Gastrocnemius medialis (tissue), 4 donors: Measurements from ENCODE around the gene CLCN2. TPM values are rescaled to one million over a fixed set of nuclear protein-coding genes. Genes with fewer than 3 reads are reported as not detected.

Experiments
- ATAC-seq, 2 donors: fragments of 150-250 bp; one replicate each; pipeline ENCODE4 v1.9.1; 2016
- DNase-seq, 2 donors: peaks; one replicate each; pipeline ENCODE4 v3.0.0-alpha.2; 2019
- H3K27ac ChIP-seq, 4 donors: fragments of 200-600 bp; sonication (generic); 1 replicate in 1 of 4; 2 replicates in 3 of 4; pipeline ENCODE4 v1.5.1; 2016 to 2018; ENCODE audit warnings: mild to moderate bottlenecking in 2 of 4, moderate library complexity in 1 of 4
- H3K27me3 ChIP-seq, 3 donors: fragments of 200-600 bp; sonication (generic) in 2 of 3; 1 replicate in 1 of 3; 2 replicates in 2 of 3; pipeline versions ENCODE4 v1.5.1 to v1.6.0; 2016 to 2019; ENCODE audit warnings: mild to moderate bottlenecking in 1 of 3, moderate library complexity in 1 of 3
- H3K36me3 ChIP-seq, 2 donors: fragments of 200-600 bp; sonication (generic) in 1 of 2; one replicate each; pipeline ENCODE4 v1.5.1; 2017 to 2018
- H3K4me1 ChIP-seq, 2 donors: fragments of 200-600 bp; sonication (generic) in 1 of 2; one replicate each; pipeline ENCODE4 v1.5.1; 2016 to 2017; ENCODE audit warnings: mild to moderate bottlenecking in 2 of 2
- H3K4me3 ChIP-seq, 4 donors: fragments of 200-600 bp; sonication (generic) in 3 of 4; 1 replicate in 1 of 4; 2 replicates in 3 of 4; pipeline ENCODE4 v1.5.1; 2016 to 2019; ENCODE audit warnings: mild to moderate bottlenecking in 2 of 4
- H3K9me3 ChIP-seq, 3 donors: fragments of 200-600 bp; sonication (generic) in 2 of 3; 1 replicate in 1 of 3; 2 replicates in 2 of 3; pipeline ENCODE4 v1.5.1; 2016 to 2019
- CTCF ChIP-seq, 5 experiments: fragments of 450-650 bp in 3 of 5; fragments of 200-600 bp in 2 of 5; sonication (generic) in 2 of 5; IDR thresholded peaks in 4 of 5; conservative IDR thresholded peaks in 1 of 5; 1 replicate in 4 of 5; 2 replicates in 1 of 5; pipeline ENCODE4 v1.5.1; 2016 to 2019; ENCODE audit warnings: antibody characterized with exemption in 5 of 5, mild to moderate bottlenecking in 3 of 5, moderate library complexity in 3 of 5
- POLR2A ChIP-seq, 2 donors: fragments of 450-650 bp; IDR thresholded peaks; one replicate each; pipeline ENCODE4 v1.6.1; 2017; ENCODE audit warnings: antibody characterized with exemption in 2 of 2, mild to moderate bottlenecking in 2 of 2, moderate library complexity in 2 of 2
- in situ Hi-C, 4 donors: fragments of 200-750 bp; cut with MboI; loops; one replicate each; pipeline versions ENCODE4 v1.15.0 to v1.8.0; 2017; ENCODE audit warnings: low sequenced_read_pairs in 4 of 4
- intact Hi-C: fragments of 100-400 bp; cut with DNase I; formaldehyde crosslinking; loops from one replicate; pipeline ENCODE4 v1.15.1; 2023; ENCODE audit warnings: low total_unique reads
- total RNA-seq, 4 donors: library from RNA; depleted of rRNA; stranded (reverse); fragments of >200 nt; gene quantifications; one replicate each; pipeline versions ENCODE4 v1.1.0 to v1.2.3, GENCODE V29; 2016

Gene CLCN2
- total RNA-seq, 4 donors from 2014 or later = 0.62 to 1.2 (median 0.92) TPM

DNA sequence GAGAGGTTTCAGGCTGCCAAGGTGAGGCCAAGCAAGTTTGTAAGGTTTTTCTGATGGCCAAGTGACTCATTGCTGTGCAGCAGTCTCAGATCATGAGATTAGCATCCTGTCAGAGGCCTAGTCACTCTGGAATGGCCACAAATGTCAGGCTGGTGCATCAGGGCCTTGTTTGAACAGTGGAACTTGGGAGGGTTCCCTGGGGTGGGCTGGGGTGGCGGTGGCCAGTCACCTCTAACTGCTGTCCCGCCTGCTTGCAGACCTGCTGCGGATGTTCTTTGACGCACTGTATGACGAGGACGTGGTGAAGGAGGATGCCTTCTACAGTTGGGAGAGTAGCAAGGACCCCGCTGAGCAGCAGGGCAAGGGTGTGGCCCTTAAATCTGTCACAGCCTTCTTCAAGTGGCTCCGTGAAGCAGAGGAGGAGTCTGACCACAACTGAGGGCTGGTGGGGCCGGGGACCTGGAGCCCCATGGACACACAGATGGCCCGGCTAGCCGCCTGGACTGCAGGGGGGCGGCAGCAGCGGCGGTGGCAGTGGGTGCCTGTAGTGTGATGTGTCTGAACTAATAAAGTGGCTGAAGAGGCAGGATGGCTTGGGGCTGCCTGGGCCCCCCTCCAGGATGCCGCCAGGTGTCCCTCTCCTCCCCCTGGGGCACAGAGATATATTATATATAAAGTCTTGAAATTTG lies 26.8 kb downstream of the CLCN2 start:
- TF ChIP-seq POLR2A (IDR thresholded peaks at IDR 0.05) (no peak), CTCF (IDR thresholded peaks at IDR 0.05 in 4 of 5, conservative IDR thresholded peaks at IDR 0.05 in 1 of 5) (no peak)
- Histone ChIP-seq H3K36me3 (peaks cover 0 to 55% of the 10 kb centered on the region in 2 donors), H3K9me3 (no peaks in the 10 kb centered on the region), H3K4me3 (no peak overlapping the region), H3K4me1 (peaks cover 33 to 44% of the 10 kb centered on the region in 2 donors), H3K27me3 (no peaks in the 10 kb centered on the region), H3K27ac (peak overlapping the region; percentile 98 to 99 (median 98))
- ATAC-seq (peak in 1 of 2 donors; percentile 12), DNase-seq (no peak)
- intact Hi-C loops (loop anchor here (2.0 to 10.0 kb wide), 2 partner anchors 14 to 1030 kb away; no protein-coding TSS in a partner anchor), in situ Hi-C loops (no loop called here)

DNA sequence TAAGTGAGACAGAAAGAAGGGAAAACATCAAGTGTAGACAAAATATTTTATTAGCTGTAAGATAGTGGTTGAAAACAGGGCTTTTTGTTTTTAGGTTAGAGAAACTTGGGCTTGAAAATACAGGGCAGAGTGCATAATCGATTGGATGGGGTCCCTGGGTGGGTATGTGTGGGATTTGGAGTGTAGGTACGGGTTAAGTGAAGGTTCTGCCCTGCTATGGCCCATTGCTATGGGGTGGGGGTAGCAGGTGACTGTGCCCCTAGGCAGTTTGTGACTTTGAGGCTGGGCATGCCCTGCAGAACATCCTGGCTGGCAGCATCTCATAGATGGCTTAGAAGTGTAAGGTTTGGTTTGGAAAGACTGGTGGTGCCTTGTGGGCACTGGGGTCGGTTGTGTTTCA lies 27.7 kb downstream of the CLCN2 start:
- H3K27ac ChIP-seq = peak overlapping the region; percentile 98 to 99 (median 98)
- peaks cover 27 to 36% of the 10 kb centered on the region in 2 donors for H3K4me1 ChIP-seq
- no peak overlapping the region for H3K4me3 ChIP-seq
- intact Hi-C loops (loop anchor here (2.0 to 10.0 kb wide), 2 partner anchors 13 to 1029 kb away; no protein-coding TSS in a partner anchor), in situ Hi-C loops (no loop called here)
- ATAC-seq (no peak), DNase-seq (no peak)
- no peaks in the 10 kb centered on the region for H3K27me3 ChIP-seq
- H3K9me3 ChIP-seq = no peaks in the 10 kb centered on the region
- TF ChIP-seq POLR2A (IDR thresholded peaks at IDR 0.05) (no peak), CTCF (IDR thresholded peaks at IDR 0.05 in 4 of 5, conservative IDR thresholded peaks at IDR 0.05 in 1 of 5) (no peak)
- peaks cover 0 to 64% of the 10 kb centered on the region in 2 donors for H3K36me3 ChIP-seq

DNA sequence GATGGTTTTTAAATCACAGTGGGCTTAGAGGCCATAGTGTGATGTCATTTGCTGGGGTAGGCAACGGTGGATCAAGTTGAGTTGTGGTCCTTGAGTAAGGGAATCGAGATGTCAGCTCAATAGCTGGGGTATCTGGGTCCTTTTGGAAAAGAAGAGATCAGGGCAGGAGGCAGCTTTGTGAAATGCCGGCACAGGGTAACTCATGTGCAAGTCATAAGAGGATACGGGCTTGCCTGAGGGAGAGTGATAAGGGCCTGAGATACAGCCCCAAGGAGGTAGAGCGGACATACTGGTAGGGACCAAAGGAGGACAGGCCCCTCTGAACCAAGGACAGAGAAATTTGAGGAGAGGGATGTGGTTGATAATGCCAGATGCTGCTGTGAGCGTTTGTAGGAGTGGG lies 28.2 kb downstream of the CLCN2 start:
- peak overlapping the region; percentile 98 to 99 (median 98) for H3K27ac ChIP-seq
- ATAC-seq (no peak), DNase-seq (no peak)
- H3K4me3 ChIP-seq = no peak overlapping the region
- TF ChIP-seq POLR2A (IDR thresholded peaks at IDR 0.05) (no peak), CTCF (IDR thresholded peaks at IDR 0.05 in 4 of 5, conservative IDR thresholded peaks at IDR 0.05 in 1 of 5) (no peak)
- in situ Hi-C loops = no loop called here
- intact Hi-C loops = loop anchor here (10.0 kb wide), 1 partner anchor 1028 kb away; no protein-coding TSS in a partner anchor
- H3K4me1 ChIP-seq = peaks cover 22 to 31% of the 10 kb centered on the region in 2 donors
- H3K9me3 ChIP-seq = no peaks in the 10 kb centered on the region
- H3K27me3 ChIP-seq = no peaks in the 10 kb centered on the region
- H3K36me3 ChIP-seq = peaks cover 0 to 70% of the 10 kb centered on the region in 2 donors

DNA sequence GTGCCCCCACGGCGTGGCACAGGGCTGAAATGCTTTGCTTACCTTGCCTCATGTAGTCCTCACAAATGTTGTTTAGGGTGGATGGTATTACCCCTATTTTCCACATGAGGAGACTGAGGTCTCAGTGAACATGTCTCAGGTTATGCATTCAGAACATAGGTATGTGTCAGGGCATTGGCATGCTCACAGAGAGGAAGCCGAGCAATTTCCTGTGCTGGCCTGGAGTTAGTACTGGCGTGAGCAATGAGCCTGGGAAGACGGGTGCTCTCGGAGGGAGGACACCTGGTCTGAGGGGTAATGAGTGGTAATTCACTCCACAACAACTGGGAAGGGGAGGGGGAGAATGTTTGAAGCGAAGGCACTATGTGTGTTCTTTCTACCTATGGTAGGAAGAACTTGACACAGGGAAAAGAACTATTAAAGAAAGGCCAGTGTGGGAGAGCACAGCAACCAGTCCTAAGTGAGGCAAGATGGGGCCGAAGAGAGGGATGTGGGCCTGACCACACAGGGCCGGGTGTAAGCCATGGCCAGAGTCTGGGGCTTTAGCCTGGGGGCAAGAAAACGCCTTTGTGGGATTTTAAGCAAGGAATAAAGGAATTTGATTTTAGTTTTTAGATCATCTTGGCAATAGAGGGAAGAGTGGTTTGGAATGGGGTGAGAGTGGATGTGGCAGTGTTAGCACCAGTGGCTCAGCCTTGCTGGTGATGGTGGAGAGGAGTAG lies 28.9 kb downstream of the CLCN2 start:
- TF ChIP-seq POLR2A (IDR thresholded peaks at IDR 0.05) (no peak), CTCF (IDR thresholded peaks at IDR 0.05 in 4 of 5, conservative IDR thresholded peaks at IDR 0.05 in 1 of 5) (no peak)
- in situ Hi-C loops (no loop called here), intact Hi-C loops (loop anchor here (10.0 kb wide), 1 partner anchor 1028 kb away; no protein-coding TSS in a partner anchor)
- peaks cover 0 to 76% of the 10 kb centered on the region in 2 donors for H3K36me3 ChIP-seq
- H3K27ac ChIP-seq = peak overlapping the region; percentile 98 to 99 (median 98)
- no peaks in the 10 kb centered on the region for H3K27me3 ChIP-seq
- peaks cover 15 to 24% of the 10 kb centered on the region in 2 donors for H3K4me1 ChIP-seq
- H3K9me3 ChIP-seq = no peaks in the 10 kb centered on the region
- no peak for DNase-seq
- no peak for ATAC-seq
- H3K4me3 ChIP-seq = no peak overlapping the region
